ENCODE data around the gene ZNF821.

DNA sequence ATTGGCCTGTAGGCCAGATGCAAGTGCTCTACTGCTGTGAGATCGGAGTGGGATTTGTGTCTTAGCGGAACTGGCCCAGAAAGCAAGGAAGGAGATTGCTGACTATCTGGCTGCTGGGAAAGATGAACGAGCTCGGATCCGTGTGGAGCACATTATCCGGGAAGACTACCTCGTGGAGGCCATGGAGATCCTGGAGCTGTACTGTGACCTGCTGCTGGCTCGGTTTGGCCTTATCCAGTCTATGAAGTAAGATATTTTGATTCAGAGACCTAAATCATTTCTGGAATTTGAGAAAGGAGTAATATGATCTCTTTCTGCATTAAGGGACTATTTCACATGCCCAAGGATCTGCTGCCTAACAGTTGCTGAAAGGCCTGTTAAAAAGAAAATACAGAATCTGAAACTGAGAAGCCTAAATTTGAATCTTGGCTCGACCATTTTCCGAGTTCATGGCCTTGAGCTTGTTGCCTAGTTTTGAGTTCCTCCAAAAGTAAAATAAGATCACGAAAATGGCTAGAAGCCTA, 32.5 kb upstream of the ZNF821 start:
- TF ChIP-seq FOXP2 (optimal IDR thresholded peaks at IDR 0.05; ENCODE audit: control extremely low read depth, extremely low read length, insufficient read depth) (no peak), EZH2 (IDR thresholded peaks at IDR 0.05) (no peak), POLR2AphosphoS5 (IDR thresholded peaks at IDR 0.05; ENCODE audit: borderline replicate concordance, low read depth, low read length) (no peak)

All from SK-N-MC (cell line).